ENCODE data around the gene ABCB8.
A peak's percentile ranks its signal among the peaks of the same experiment; 100 is the strongest.

Gene ABCB8

DNA sequence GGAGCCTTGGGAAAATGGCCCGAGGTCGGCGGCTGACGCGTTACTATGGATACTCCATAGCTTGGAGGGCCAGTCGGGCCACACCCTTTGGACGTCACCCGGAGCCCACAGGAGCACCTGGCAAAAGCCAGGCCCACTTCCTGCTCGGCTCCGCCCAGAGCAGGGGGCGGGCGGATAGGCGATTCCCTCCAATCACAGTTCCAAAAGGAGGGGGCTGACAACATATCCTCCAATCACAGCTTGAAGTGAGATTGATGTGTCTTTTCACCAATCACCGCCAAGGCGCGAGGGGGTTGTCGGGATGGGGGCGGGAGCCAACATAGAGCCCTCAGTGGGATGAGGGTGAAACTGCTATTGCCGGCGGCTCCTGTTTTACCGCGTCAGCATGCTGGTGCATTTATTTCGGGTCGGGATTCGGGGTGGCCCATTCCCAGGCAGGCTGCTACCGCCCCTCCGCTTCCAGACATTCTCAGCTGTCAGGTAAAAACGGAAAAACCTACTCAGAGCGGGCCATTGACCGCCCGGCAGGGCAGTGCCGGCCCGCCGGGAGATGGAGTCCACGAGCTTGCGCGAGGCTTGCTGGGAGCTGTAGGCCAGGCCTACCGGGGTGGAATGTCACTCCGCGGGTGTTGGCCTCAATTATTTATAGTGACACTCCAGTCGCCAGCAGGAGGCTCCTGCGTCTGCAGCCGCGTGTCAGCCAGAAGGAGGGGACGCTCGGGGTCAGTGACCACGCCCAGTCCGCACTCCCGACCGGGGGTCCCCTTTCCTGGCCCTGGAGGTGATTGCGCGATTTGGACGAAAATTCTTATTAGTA lies at the start of gene ABCB8:
TSS of gene ABCB8 (plus strand) at position 320 of the 817 bp plus-strand sequence. CDS start at position 386, 66 bp downstream.
- peak; percentile 92 for DNase-seq

- no peak for DNase-seq
Observed at GRCh38 chr7:150979713-150980390, 48.4 kb upstream of the ABCB8 start.

DNA sequence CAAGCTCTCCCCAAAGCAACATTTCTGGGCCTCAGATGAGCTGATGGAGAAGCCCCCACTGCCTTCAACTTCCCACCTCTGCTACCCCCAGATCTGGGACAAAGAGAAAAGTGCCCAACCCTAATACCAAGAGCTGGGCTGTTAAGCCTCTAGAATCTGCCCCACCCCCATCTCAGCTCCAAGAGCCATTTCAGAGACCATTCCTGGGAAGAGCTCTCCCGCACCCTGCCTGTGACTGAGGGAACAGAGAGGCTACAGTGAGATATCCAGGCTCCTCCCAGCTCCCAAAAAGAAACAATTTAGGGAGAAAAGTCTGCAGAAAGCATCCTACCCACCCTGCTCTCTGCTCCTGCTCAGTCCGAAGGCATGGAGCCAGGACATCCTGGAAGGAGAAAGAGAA lies 47.6 kb upstream of the ABCB8 start:
- DNase-seq = no peak

DNA sequence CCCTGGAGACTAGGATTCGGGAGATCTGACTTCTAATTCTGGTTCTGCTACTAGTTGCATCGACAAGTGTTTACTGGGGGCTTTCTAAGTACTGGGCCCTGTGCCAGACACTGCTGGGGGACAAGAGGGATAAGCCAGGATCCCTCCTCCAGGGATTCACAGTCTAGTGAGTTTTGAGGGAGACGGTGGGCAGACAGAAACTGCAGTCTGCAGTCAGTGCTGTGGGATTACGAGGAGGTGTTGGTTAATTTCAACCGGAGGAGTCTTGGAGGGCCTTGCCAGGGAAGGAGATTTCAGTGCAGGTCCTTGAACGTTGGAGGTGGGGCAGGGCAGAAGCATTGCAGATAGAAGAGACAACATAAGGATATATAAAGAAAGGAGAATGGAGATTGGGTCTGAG lies 46.6 kb upstream of the ABCB8 start:
- DNase-seq = no peak

- DNase-seq = no peak
Observed at GRCh38 chr7:150982351-150982750, 45.9 kb upstream of the ABCB8 start.

- DNase-seq = no peak
Observed at GRCh38 chr7:150983893-150984368, 44.3 kb upstream of the ABCB8 start.

GRCh38 chr7:150986099-150986512 lies 42.1 kb upstream of the ABCB8 start:
- peak; percentile 64 for DNase-seq

GRCh38 chr7:150986556-150986955 lies 41.7 kb upstream of the ABCB8 start:
- DNase-seq = no peak

DNA sequence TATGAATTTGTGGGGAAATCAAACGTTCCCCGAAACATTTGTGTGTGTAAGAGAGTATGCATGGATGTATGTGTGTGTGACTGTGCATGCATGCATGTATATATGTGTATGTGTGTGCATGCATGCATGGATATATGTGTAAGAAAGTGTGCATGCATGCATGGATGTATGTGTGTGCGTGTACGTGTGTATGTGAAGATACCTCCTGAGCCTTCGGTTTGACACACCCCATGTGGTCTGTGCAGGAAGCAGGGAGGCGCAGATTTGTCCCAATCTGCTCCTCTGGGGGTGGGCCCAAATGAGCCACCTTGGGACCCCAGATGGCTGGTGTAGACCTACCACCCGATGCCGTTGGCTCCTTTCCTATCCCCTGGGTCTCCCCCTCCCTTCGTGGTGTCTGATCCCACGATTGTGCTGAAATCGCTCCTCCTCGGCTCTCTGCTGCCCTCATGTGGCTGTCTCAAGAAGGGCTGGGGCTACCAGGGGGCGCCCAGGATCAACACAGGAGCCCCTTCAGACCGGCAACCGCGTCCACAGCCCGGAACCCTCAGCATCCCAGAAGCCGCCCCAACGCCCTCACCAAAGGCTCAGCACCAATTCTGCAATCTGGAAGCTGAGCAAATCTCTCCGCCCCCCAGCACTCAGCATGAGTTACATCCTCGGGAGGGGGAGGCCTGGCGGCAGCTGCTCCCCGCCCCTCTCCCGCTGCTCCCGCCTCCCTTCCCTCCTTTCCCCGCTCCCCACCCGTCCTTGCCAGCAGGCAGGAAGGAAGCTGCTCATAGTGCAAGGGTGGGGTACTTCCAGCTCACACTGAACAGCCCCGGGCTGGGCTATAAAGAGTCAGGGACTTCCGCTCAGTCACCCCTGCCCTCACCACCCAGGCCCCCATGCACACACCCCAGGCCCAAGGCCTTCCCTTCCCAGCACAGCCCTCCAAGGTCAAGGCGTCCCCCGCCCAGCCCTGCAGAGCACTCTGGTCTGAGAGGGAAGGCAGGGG lies 39.7 kb upstream of the ABCB8 start:
- peak; percentile 67 for DNase-seq

DNA sequence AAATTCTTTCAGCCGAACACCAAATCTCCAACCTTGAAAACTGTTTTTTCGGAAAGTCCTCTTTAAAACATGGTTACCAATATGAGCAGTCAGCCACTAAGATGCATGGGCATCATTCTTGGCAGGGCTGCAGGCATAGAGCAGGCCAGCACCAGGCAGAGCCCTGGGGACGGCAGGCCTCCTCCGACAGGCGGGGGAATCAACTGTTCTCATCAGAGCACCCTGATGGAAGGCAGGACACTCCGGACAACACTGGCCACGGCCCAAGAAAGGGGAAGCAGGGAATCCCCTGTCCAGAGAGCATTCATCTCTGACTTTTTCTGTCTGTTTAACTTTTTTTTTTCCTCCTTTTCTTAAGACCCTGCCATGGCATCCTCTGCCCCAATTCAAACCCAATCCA lies 38.8 kb upstream of the ABCB8 start:
- no peak for DNase-seq

GRCh38 chr7:150990416-150991186 lies 37.6 kb upstream of the ABCB8 start, which contains the start of gene NOS3:
TSS of gene NOS3 (plus strand) at chr7:150991017. CDS start at chr7:150993804, 2,787 bp downstream.
- DNase-seq = no peak

GRCh38 chr7:150992051-150992640 lies 36.1 kb upstream of the ABCB8 start:
- no peak for DNase-seq

GRCh38 chr7:150992833-150993302 lies 35.4 kb upstream of the ABCB8 start:
- DNase-seq = no peak

GRCh38 chr7:150993511-150993910 lies 34.7 kb upstream of the ABCB8 start:
- DNase-seq = no peak

DNA sequence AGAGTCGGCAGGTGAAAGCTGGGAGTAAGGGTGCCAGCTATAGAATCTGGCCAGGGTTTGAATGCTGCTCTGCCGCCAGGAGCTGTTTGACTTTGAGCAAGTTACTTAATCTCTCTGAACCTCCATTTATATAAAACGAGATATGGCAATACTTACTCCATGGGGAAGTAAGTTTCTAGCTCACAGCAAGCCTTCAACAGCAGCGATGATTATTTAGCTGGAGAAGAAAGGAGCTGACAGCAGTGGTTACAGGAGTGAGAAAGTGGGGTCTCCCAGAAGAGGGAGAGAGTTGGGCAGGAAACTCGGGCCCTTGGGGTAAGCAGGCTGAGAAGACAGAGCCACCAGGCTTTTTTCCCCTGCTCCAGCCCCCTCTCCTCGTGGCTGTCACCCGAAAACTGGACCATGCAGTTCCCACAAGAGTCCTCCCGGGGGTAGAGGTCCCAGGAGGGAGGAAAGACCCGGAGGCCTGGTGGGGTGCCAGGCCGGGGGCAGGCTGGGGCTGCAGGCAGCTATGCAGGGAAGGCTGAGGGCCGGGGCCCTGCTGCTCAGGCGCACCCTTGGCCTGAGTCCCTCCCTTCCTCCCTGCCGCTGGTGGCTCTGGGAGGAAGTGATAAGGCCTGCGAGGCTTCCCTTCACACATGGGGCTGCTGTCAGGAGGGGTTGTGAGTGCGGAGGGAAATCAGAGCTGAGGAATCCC lies 34.0 kb upstream of the ABCB8 start:
- no peak for DNase-seq

DNA sequence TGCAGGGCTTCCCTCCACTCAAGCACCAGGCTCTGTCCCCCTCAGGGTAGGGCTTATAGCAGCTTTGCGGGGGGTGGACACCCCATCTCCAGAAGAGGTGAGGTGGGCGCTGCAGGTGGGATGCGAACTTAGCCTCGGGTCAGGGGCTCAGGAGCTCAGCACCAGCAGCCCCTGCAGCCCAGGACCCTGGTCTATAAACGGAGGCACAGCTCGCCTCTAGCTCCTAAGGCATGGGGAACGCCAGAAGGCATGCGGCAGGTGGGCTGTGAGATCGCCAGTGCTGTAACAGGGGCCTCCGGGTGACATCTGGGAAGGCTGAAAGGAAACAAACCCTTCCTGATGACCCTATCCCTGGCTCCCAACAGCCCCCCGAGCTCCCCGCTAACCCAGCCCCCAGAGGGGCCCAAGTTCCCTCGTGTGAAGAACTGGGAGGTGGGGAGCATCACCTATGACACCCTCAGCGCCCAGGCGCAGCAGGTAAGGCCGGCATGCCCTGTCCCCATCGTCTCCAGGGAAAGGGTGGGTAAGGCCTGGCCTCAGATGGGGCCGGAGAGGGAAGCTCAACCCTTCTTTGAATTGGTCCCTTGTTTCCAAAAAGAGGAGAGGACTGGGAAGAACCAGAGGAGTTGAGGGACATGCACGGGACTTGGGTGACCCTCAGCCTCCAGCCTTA lies 33.3 kb upstream of the ABCB8 start:
- no peak for DNase-seq

GRCh38 chr7:150996376-150997074 lies 31.7 kb upstream of the ABCB8 start:
- no peak for DNase-seq

- no peak for DNase-seq
Observed at GRCh38 chr7:150997075-150997511, 31.2 kb upstream of the ABCB8 start.

DNA sequence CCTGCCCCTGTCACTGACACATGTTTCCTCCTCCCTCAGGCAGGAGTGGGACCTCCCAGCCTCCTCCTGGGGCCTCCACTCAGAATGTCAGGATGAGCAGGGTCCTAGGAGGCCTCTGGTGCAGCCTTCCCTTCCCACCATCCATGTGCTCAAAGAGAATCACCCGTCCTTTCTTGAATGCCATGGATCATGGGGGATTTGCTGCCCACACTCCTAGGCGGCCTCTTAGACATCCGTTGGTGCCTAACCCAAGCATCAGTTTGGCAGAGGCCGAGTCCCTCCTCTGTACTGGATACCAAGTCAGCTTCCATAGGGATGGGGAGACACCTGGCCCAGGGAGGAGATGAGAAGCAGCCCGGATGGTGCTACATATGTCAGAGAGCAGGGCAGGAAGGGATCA lies 30.4 kb upstream of the ABCB8 start:
- no peak for DNase-seq

Measured in stimulated activated CD4-positive, alpha-beta T cell treated with anti-CD3 and anti-CD28 coated beads, Interleukin-4, amount 100 ng/mL, for 1 hour (primary cell).